GM13977 (cell line): ENCODE data around the gene WNT10A.

ENCODE experiments used
- DNase-seq: peaks from one replicate; pipeline ENCODE4 v3.0.0; 2012; ENCODE audit warnings: low spot score
- CTCF ChIP-seq: IDR thresholded peaks from 2 replicates; pipeline ENCODE4 v1.5.1; 2012; ENCODE audit warnings: mild to moderate bottlenecking, control low read depth; ENCODE audit not compliant: insufficient read depth; ENCODE audit errors: extremely low read depth, missing control alignments
- in situ Hi-C: fragments of 300-500 bp; cut with MboI; formaldehyde crosslinking; loops from one replicate; pipeline ENCODE4 v1.12.0; 2022; ENCODE audit warnings: low sequenced_read_pairs, low pct_unique_long_range_greater_than_20kb, mixed read lengths, inconsistent platforms; ENCODE audit not compliant: unreplicated experiment

The WNT10A gene

DNA sequence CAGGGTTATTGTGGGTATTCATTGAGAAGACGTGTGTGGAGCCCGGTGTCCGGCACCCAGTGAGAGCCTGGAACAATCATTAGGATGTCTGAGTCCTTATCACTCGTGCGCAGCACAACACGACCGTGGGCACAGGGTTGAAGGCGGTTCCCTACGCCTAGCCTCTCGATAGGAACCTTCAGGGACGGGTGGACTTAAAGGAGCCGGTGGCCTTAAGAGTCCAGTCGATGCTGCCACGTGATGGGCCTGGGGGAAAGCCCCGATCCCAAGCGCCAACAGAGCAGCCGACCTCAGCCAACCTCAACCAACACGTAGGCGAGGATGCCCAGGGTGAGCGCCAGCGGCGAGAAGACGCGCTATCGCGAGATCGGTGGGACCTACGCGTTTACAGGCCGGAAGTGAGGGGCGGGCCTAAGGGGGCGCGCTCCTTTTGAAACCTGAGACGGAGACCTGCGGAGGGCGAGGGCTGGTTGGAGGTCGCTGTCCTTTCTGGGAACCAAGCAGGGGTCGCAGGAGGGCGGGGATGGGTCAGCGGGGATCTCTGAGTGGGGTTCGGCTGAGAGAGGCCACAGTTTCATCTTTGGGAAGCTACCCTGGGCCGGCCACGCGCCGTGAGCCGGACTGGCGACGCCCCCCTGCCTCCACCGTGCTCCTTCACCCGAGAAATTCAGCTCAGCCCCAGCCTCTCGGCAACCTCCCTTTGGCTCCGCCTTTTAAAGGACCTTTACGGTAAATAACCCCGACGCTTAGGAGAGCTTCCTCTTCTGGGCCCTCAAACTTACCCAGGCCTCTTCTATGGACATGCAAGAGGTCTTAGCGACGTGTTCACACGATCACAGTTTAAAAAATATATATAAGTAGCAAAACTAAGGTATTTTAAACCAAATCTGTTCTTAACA is 28.3 kb downstream of the WNT10A start:
- peak; percentile 89 for DNase-seq
- in situ Hi-C loops = no loop called here
- TF ChIP-seq CTCF = no peak

DNA sequence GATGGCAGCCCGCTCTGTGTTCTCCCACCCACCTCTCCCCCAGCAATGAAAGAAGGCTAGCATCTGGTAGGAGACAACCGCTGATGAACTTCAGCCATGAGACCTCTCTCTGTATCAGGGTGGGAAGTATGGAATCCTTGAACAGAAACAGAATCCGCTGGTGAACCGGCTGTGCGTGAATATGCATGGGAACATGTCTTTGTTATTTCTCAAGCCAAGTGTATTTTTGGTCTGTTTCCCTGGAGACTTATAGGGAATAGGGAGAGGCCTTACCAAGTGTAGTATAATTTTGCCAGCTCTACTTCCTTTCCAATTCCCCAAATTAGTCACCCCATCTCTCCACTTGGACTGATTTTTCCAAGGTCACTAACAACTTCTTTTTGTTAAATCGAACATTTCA is 30.1 kb downstream of the WNT10A start:
- no peak for TF ChIP-seq CTCF
- in situ Hi-C loops = no loop called here
- no peak for DNase-seq

DNA sequence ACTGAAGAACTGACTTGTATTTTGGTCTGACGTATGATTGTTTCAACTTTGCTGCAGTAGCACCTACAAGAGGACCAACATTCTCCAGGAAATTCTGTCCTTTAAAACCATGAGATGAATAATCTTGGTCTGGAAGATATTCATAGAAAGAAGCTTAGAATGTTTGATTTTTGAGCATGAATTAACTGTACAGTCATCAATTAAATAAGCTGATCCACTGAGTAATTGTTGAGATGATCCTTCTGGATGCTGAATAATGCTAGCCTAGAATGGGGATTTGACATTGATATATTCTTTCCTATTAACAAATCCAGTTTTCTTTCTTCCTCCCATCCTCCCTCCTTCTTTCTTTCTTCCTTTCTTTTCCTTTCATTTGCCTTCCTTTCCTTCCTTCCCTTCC is 39.9 kb downstream of the WNT10A start:
- no peak for TF ChIP-seq CTCF
- in situ Hi-C loops = no loop called here

GRCh38 chr2:218924757-218925156 is 44.1 kb downstream of the WNT10A start:
- in situ Hi-C loops = no loop called here
- no peak for TF ChIP-seq CTCF
- DNase-seq = no peak

More for the DNA sequence above, 39.9 kb downstream of the WNT10A start:
- no peak for DNase-seq

DNA sequence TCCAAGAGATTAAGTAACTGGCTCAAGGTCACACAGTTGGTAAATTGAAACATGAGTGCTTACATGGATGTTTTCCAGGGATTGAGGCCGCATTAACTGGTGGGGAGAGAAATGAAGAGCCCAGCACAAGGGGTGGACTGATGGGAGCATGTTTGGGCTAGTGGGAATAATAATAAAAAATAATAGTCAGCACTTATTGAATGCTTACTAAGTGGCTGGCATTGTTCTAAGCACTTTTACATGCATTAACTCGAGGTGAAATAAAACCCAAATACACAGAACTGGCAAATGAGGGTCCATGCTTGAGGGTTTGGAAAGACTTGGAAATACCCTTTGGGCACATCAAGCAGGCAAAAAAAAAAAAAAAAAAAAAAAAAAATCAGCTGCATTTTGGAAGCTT is 44.8 kb downstream of the WNT10A start:
- no peak for DNase-seq
- in situ Hi-C loops = no loop called here
- TF ChIP-seq CTCF = no peak

GRCh38 chr2:218927422-218927821 is 46.8 kb downstream of the WNT10A start:
- no peak for TF ChIP-seq CTCF
- no peak for DNase-seq
- in situ Hi-C loops = no loop called here
